AG09319 (cell line): Measurements from ENCODE around the gene EMC8.

Experiments
- DNase-seq: peaks from one replicate; pipeline ENCODE4 v3.0.0-alpha.2; 2010; ENCODE audit warnings: low read depth; ENCODE audit errors: extremely low read depth
- CTCF ChIP-seq: IDR thresholded peaks from 2 replicates; pipeline ENCODE4 v1.5.1; 2011; ENCODE audit warnings: low read depth, mild to moderate bottlenecking, inconsistent platforms, low read length, moderate library complexity

EMC8 gene

GRCh38 chr16:85753976-85754375, 45.4 kb downstream of the EMC8 start:
- DNase-seq: no peak
- TF ChIP-seq CTCF: no peak

- no peak for DNase-seq
Measured at GRCh38 chr16:85753559-85753958, 45.8 kb downstream of the EMC8 start.

GRCh38 chr16:85752511-85753420, 46.6 kb downstream of the EMC8 start:
- DNase-seq: no peak

More at GRCh38 chr16:85753559-85753958, 45.8 kb downstream of the EMC8 start:
- no peak for TF ChIP-seq CTCF

GRCh38 chr16:85751698-85752501, 47.4 kb downstream of the EMC8 start:
- no peak for TF ChIP-seq CTCF
- DNase-seq: no peak

More at GRCh38 chr16:85752511-85753420, 46.6 kb downstream of the EMC8 start:
- no peak for TF ChIP-seq CTCF

GRCh38 chr16:85750827-85751697, 48.3 kb downstream of the EMC8 start, which contains the start of gene C16orf74:
Gene C16orf74 (minus strand): TSS chr16:85751096. CDS start chr16:85735217, 15,879 bp downstream.
- TF ChIP-seq CTCF: no peak
- no peak for DNase-seq

GRCh38 chr16:85750146-85750826, 49.1 kb downstream of the EMC8 start:
- TF ChIP-seq CTCF: no peak; the same call in none of the 2 replicates
- no peak for DNase-seq
